OCI-LY7 (cell line): ENCODE measurements around the gene TRAIP. TPM values are rescaled to one million over a fixed set of nuclear protein-coding genes. Genes with fewer than 3 reads are reported as not detected.
"Not testable (repeated sequence)": the region's sequence is repeated elsewhere in the genome, so short reads cannot be mapped to it uniquely, and the experiment has no call there.

Experiments used
- BruUV-seq: library from RNA; stranded (reverse); fragments of 400-500 nt; replicated peaks from 2 replicates; lab custom pipeline; 2021; lab: Mats Ljungman, UMichigan
- CTCF ChIA-PET: fragments of 300-600 bp; sonication (Branson Sonifier 250); formaldehyde crosslinking; loops from one replicate; lab custom pipeline; 2022; ENCODE audit warnings: antibody characterized with exemption; ENCODE audit not compliant: unreplicated experiment; lab: Charles Lee
- POLR2A ChIA-PET: fragments of 300-600 bp; sonication (Branson Sonifier 250); formaldehyde crosslinking; loops from one replicate; lab custom pipeline; 2022; ENCODE audit warnings: antibody characterized with exemption; lab: Charles Lee
- DNase-seq: peaks from one replicate; pipeline ENCODE4 v3.0.0-alpha.2; 2015; ENCODE audit warnings: low spot score
- H2AFZ ChIP-seq: fragments of 200-600 bp; sonication (generic), shearing (Covaris generic); 2 replicates; pipeline ENCODE4 v1.6.1; 2014; ENCODE audit warnings: mild to moderate bottlenecking, antibody characterized with exemption, low read length, moderate library complexity
- H3K27ac ChIP-seq: fragments of 200-600 bp; sonication (generic); 2 replicates; pipeline ENCODE4 v1.5.1; 2014; ENCODE audit warnings: mixed run types, low read depth, mild to moderate bottlenecking, moderate library complexity, low read length, inconsistent platforms; ENCODE audit not compliant: poor library complexity, severe bottlenecking
- H3K36me3 ChIP-seq: fragments of 200-600 bp; sonication (generic); 2 replicates; pipeline ENCODE4 v1.6.1; 2014; ENCODE audit warnings: mild to moderate bottlenecking, antibody characterized with exemption, low read length, moderate library complexity, mixed read lengths; ENCODE audit not compliant: insufficient read depth
- H3K4me1 ChIP-seq: fragments of 200-600 bp; sonication (generic); 2 replicates; pipeline ENCODE4 v1.5.1; 2014; ENCODE audit warnings: mild to moderate bottlenecking, low read length; ENCODE audit not compliant: insufficient read depth, poor library complexity, severe bottlenecking
- H3K4me2 ChIP-seq: fragments of 200-600 bp; sonication (generic); 2 replicates; pipeline ENCODE4 v1.6.1; 2014; ENCODE audit warnings: mild to moderate bottlenecking, low read length
- H3K4me3 ChIP-seq: fragments of 200-600 bp; sonication (generic); 2 replicates; pipeline ENCODE4 v1.5.1; 2014; ENCODE audit warnings: mild to moderate bottlenecking, low read depth, low read length; ENCODE audit not compliant: poor library complexity, severe bottlenecking
- H3K79me2 ChIP-seq: fragments of 200-600 bp; sonication (generic); 2 replicates; pipeline ENCODE4 v1.6.1; 2016; ENCODE audit warnings: low read depth, mild to moderate bottlenecking, low read length, moderate library complexity, mixed read lengths; ENCODE audit not compliant: insufficient read depth
- H3K9me2 ChIP-seq: fragments of 200-600 bp; sonication (generic); 2 replicates; pipeline ENCODE4 v1.6.1; 2016; ENCODE audit warnings: mild to moderate bottlenecking, low read length, mixed read lengths; ENCODE audit not compliant: insufficient read depth
- H3K9me3 ChIP-seq: fragments of 200-600 bp; sonication (generic); 2 replicates; pipeline ENCODE4 v1.6.1; 2014; ENCODE audit warnings: mild to moderate bottlenecking, mixed run types, low read length, mixed read lengths
- H4K20me1 ChIP-seq: fragments of 200-600 bp; sonication (generic); 2 replicates; pipeline ENCODE4 v1.6.1; 2014; ENCODE audit warnings: mild to moderate bottlenecking, antibody characterized with exemption, low read length, moderate library complexity, mixed read lengths; ENCODE audit not compliant: insufficient read depth
- CTCF ChIP-seq: fragments of 200-600 bp; sonication (generic); conservative IDR thresholded peaks from 2 replicates; pipeline ENCODE4 v1.5.1; 2014; ENCODE audit warnings: mild to moderate bottlenecking, antibody characterized with exemption, low read length, moderate library complexity, mixed read lengths
- EZH2phosphoT487 ChIP-seq: fragments of 200-600 bp; sonication (generic); IDR thresholded peaks from 2 replicates; pipeline ENCODE4 v1.6.1; 2018; ENCODE audit warnings: low read depth, borderline replicate concordance, mild to moderate bottlenecking, mixed run types, antibody characterized with exemption, low read length, moderate library complexity, mixed read lengths
- intact Hi-C: fragments of 100-400 bp; cut with micrococcal nuclease; formaldehyde crosslinking; loops from one replicate; pipeline ENCODE4 v1.10.0; 2022; ENCODE audit not compliant: unreplicated experiment
- total RNA-seq, 2 experiments: library from RNA; depleted of rRNA in 1 of 2; stranded (reverse); fragments of >200 nt in 1 of 2; shearing (Covaris generic) in 1 of 2; gene quantifications; 2 replicates each; pipeline ENCODE4 v1.2.3, GENCODE V29; 2014 to 2022

Gene TRAIP
- total RNA-seq, 2 experiments from 2014 or later = 38.6 to 41.8 TPM

GRCh38 chr3:49781415-49782199 lies 74.8 kb downstream of the TRAIP start:
- Histone ChIP-seq H4K20me1 (no peaks in the 10 kb centered on the region), H3K79me2 (peaks cover 33% of the 10 kb centered on the region; the same call in 1 of the 2 replicates), H3K4me2 (no peak overlapping the region), H3K27ac (no peak overlapping the region), H3K4me3 (no peak overlapping the region), H3K9me3 (no peaks in the 10 kb centered on the region), H2AFZ (no peak overlapping the region), H3K4me1 (peaks cover 7% of the 10 kb centered on the region), H3K9me2 (no peaks in the 10 kb centered on the region), H3K36me3 (peaks cover 38% of the 10 kb centered on the region)
- no peak for DNase-seq
- intact Hi-C loops = no loop called here
- no peak for TF ChIP-seq EZH2phosphoT487
- TF ChIP-seq CTCF = no peak
- no TSS peak for BruUV-seq
- ChIA-PET POLR2A (interaction anchor here (0.9 kb wide), 2 partner anchors 11 to 27 kb away, joined by 3 to 4 read pairs; no protein-coding TSS in a partner anchor), CTCF (no interaction called here)

- intact Hi-C loops = not testable (repeated sequence)
Measured at GRCh38 chr3:49780975-49781365, 75.4 kb downstream of the TRAIP start.

GRCh38 chr3:49780080-49780974 lies 76.0 kb downstream of the TRAIP start:
- Histone ChIP-seq H3K4me2 (no peak overlapping the region), H3K36me3 (peaks cover 38% of the 10 kb centered on the region), H3K4me1 (peaks cover 6% of the 10 kb centered on the region), H3K9me3 (no peaks in the 10 kb centered on the region), H3K27ac (no peak overlapping the region), H3K4me3 (no peak overlapping the region), H3K9me2 (no peaks in the 10 kb centered on the region), H2AFZ (no peak overlapping the region), H4K20me1 (no peaks in the 10 kb centered on the region), H3K79me2 (peaks cover 24% of the 10 kb centered on the region; the same call in 1 of the 2 replicates)
- intact Hi-C loops = no loop called here
- POLR2A ChIA-PET = interaction anchor here (0.6 to 1.0 kb wide), 2 partner anchors 11 to 585 kb away, joined by 4 to 5 read pairs; no protein-coding TSS in a partner anchor
- no peak for DNase-seq
- CTCF ChIA-PET = no interaction called here
- TF ChIP-seq CTCF (no peak), EZH2phosphoT487 (no peak)
- no TSS peak for BruUV-seq

More at GRCh38 chr3:49780975-49781365, 75.4 kb downstream of the TRAIP start:
- POLR2A ChIA-PET = interaction anchor here (0.9 kb wide), 1 partner anchor 26 kb away, joined by 3 read pairs; no protein-coding TSS in a partner anchor
- H3K27ac ChIP-seq, H4K20me1 ChIP-seq, H3K4me3 ChIP-seq, H3K4me2 ChIP-seq, H3K9me2 ChIP-seq, CTCF ChIA-PET, H3K4me1 ChIP-seq, DNase-seq, H3K9me3 ChIP-seq, BruUV-seq, H2AFZ ChIP-seq: not testable (repeated sequence)
- peaks cover 38% of the 10 kb centered on the region for H3K36me3 ChIP-seq
- H3K79me2 ChIP-seq = peaks cover 30% of the 10 kb centered on the region; the same call in 1 of the 2 replicates
